Tibial artery (tissue), 4 donors: ENCODE measurements around the gene TEX2.
"Not testable (repeated sequence)": the region's sequence is repeated elsewhere in the genome, so short reads cannot be mapped to it uniquely, and the experiment has no call there.

Source experiments
- DNase-seq, 2 donors: peaks; one replicate each; pipeline ENCODE4 v3.0.0-alpha.2; 2019
- H3K27ac ChIP-seq, 2 donors: fragments of 200-600 bp; sonication (generic) in 1 of 2; 1 replicate in 1 of 2; 2 replicates in 1 of 2; pipeline ENCODE4 v1.5.1; 2018 to 2019; ENCODE audit warnings: mild to moderate bottlenecking in 1 of 2
- H3K27me3 ChIP-seq, 2 donors: fragments of 200-600 bp; sonication (generic) in 1 of 2; one replicate each; pipeline versions ENCODE4 v1.5.1 to v1.6.0; 2016 to 2019
- H3K36me3 ChIP-seq, 3 donors: fragments of 200-600 bp; sonication (generic) in 2 of 3; one replicate each; pipeline ENCODE4 v1.5.1; 2016 to 2019; ENCODE audit warnings: mild to moderate bottlenecking in 2 of 3
- H3K4me1 ChIP-seq, 4 donors: fragments of 200-600 bp; sonication (generic) in 2 of 4; 1 replicate in 3 of 4; 2 replicates in 1 of 4; pipeline ENCODE4 v1.5.1; 2016 to 2019
- H3K4me3 ChIP-seq, 2 donors: fragments of 200-600 bp; sonication (generic) in 1 of 2; 1 replicate in 1 of 2; 2 replicates in 1 of 2; pipeline ENCODE4 v1.5.1; 2018 to 2019; ENCODE audit warnings: mild to moderate bottlenecking in 2 of 2
- H3K9me3 ChIP-seq, 3 donors: fragments of 200-600 bp; sonication (generic) in 1 of 3; one replicate each; pipeline ENCODE4 v1.5.1; 2016 to 2019
- CTCF ChIP-seq, 2 experiments: fragments of 200-600 bp in 1 of 2; fragments of 450-650 bp in 1 of 2; IDR thresholded peaks; one replicate each; pipeline ENCODE4 v1.5.1; 2017 to 2019; ENCODE audit warnings: antibody characterized with exemption in 2 of 2, mild to moderate bottlenecking in 1 of 2, moderate library complexity in 1 of 2
- intact Hi-C: fragments of 100-400 bp; cut with DNase I; formaldehyde crosslinking; loops from one replicate; pipeline ENCODE4 v1.15.0; 2023; ENCODE audit warnings: low total_unique reads

The TEX2 gene

GRCh38 chr17:64182325-64183012 is 80.6 kb downstream of the TEX2 start:
- intact Hi-C loops, result no loop called here
- TF ChIP-seq CTCF (IDR thresholded peaks at IDR 0.05), result no peak
- Histone ChIP-seq H3K9me3 (no peaks in the 10 kb centered on the region), H3K4me3 (no peak overlapping the region), H3K27ac (no peak overlapping the region), H3K4me1 (peaks cover 0 to 42% (median 22%) of the 10 kb centered on the region in 4 donors), H3K36me3 (peaks cover 0 to 7% (median 0%) of the 10 kb centered on the region in 3 donors), H3K27me3 (no peaks in the 10 kb centered on the region)
- no peak for DNase-seq

GRCh38 chr17:64180089-64181073 is 82.7 kb downstream of the TEX2 start:
- TF ChIP-seq CTCF (IDR thresholded peaks at IDR 0.05), result no peak
- H3K36me3 ChIP-seq, result peaks cover 0 to 6% (median 6%) of the 10 kb centered on the region in 3 donors
- peak in 1 of 2 donors; percentile 50 for DNase-seq
- H3K27me3 ChIP-seq, result no peaks in the 10 kb centered on the region
- H3K4me3 ChIP-seq, result no peak overlapping the region
- peaks cover 0 to 53% (median 36%) of the 10 kb centered on the region in 4 donors for H3K4me1 ChIP-seq
- no peak overlapping the region for H3K27ac ChIP-seq
- intact Hi-C loops, result no loop called here
- no peaks in the 10 kb centered on the region for H3K9me3 ChIP-seq

- H3K27me3 ChIP-seq, H3K27ac ChIP-seq, intact Hi-C loops, DNase-seq, H3K9me3 ChIP-seq, H3K4me3 ChIP-seq: not testable (repeated sequence)
- Histone ChIP-seq H3K4me1 (peaks cover 0 to 54% (median 36%) of the 10 kb centered on the region in 4 donors), H3K36me3 (peaks cover 0 to 15% (median 8%) of the 10 kb centered on the region in 3 donors)
Observed at GRCh38 chr17:64179024-64179423, 84.0 kb downstream of the TEX2 start.

GRCh38 chr17:64178011-64178825 is 84.8 kb downstream of the TEX2 start:
- intact Hi-C loops, result no loop called here
- Histone ChIP-seq H3K36me3 (peaks cover 0 to 15% (median 8%) of the 10 kb centered on the region in 3 donors), H3K4me1 (peaks cover 0 to 54% (median 36%) of the 10 kb centered on the region in 4 donors), H3K4me3 (no peak overlapping the region), H3K27me3 (no peaks in the 10 kb centered on the region), H3K27ac (peak overlapping the region; percentile 67 to 81), H3K9me3 (no peaks in the 10 kb centered on the region)
- TF ChIP-seq CTCF (IDR thresholded peaks at IDR 0.05), result no peak
- DNase-seq, result no peak

- no peak for TF ChIP-seq CTCF (IDR thresholded peaks at IDR 0.05)
- H3K4me3 ChIP-seq, result no peak overlapping the region
- peaks cover 0 to 54% (median 36%) of the 10 kb centered on the region in 4 donors for H3K4me1 ChIP-seq
- no peaks in the 10 kb centered on the region for H3K9me3 ChIP-seq
- no peak for DNase-seq
- H3K27me3 ChIP-seq, result no peaks in the 10 kb centered on the region
- H3K36me3 ChIP-seq, result peaks cover 0 to 15% (median 8%) of the 10 kb centered on the region in 3 donors
- peak overlapping the region; percentile 67 to 81 for H3K27ac ChIP-seq
- intact Hi-C loops, result no loop called here
Observed at GRCh38 chr17:64177311-64178010, 85.6 kb downstream of the TEX2 start.
